Thymus (tissue), 14 donors: Measurements from ENCODE around the gene EXOSC10. TPM values are rescaled to one million over a fixed set of nuclear protein-coding genes. Genes with fewer than 3 reads are reported as not detected.

ENCODE experiments used
- DNase-seq, 9 donors: peaks; one replicate each; pipeline ENCODE4 v3.0.0-alpha.2; 2013; ENCODE audit warnings: low spot score in 9 of 9, low read depth in 6 of 9, missing footprints in 1 of 9
- H3K27ac ChIP-seq, 2 donors: one replicate each; pipeline ENCODE4 v1.5.1; 2013; ENCODE audit warnings: control low read depth in 1 of 2, low read depth in 1 of 2, low read length in 1 of 2, mild to moderate bottlenecking in 1 of 2, moderate library complexity in 1 of 2
- H3K27me3 ChIP-seq, 2 donors: one replicate each; pipeline ENCODE4 v1.5.1; 2013; ENCODE audit warnings: low read length in 1 of 2; ENCODE audit not compliant: control insufficient read depth in 2 of 2, insufficient read depth in 1 of 2
- H3K36me3 ChIP-seq, 2 donors: one replicate each; pipeline ENCODE4 v1.5.1; 2013; ENCODE audit warnings: low read length in 1 of 2, mild to moderate bottlenecking in 1 of 2, moderate library complexity in 1 of 2; ENCODE audit not compliant: control insufficient read depth in 2 of 2, insufficient read depth in 2 of 2
- H3K4me1 ChIP-seq, 2 donors: one replicate each; pipeline ENCODE4 v1.5.1; 2013; ENCODE audit warnings: low read length in 2 of 2; ENCODE audit not compliant: control insufficient read depth in 2 of 2, insufficient read depth in 2 of 2
- H3K4me3 ChIP-seq, 2 donors: one replicate each; pipeline ENCODE4 v1.5.1; 2013; ENCODE audit warnings: low read length in 2 of 2, control low read depth in 1 of 2, mild to moderate bottlenecking in 1 of 2
- H3K9me3 ChIP-seq, 2 donors: one replicate each; pipeline ENCODE4 v1.5.1; 2013; ENCODE audit warnings: low read length in 1 of 2, mild to moderate bottlenecking in 1 of 2; ENCODE audit not compliant: control insufficient read depth in 2 of 2, insufficient read depth in 1 of 2
- WGBS: extraction: QIAGEN DNeasy Blood & Tissue Kit; methylation state at CpG from one replicate; pipeline ENCODE4 v1.1.7; 2013; 5-methylcytosine and 5-hydroxymethylcytosine counted together
- long read RNA-seq, 10 donors: transcript quantifications; one replicate each; lab custom pipeline, GENCODE V29; 2026
- polyA plus RNA-seq: library from polyadenylated mRNA; stranded (reverse); fragments of 200-250 nt; gene quantifications from one replicate; pipeline ENCODE4 v1.2.3, GENCODE V29; 2013
- total RNA-seq: library from RNA; stranded (reverse); fragments of 120-200 nt; gene quantifications from one replicate; pipeline ENCODE4 v1.2.4, GENCODE V29; 2013
- donor health status: healthy.

The EXOSC10 gene
- total RNA-seq (44.9 TPM), polyA plus RNA-seq (52.2 TPM)
- long read RNA-seq, donor 1, partial matches to known transcripts, result 0 of 2 reads
- long read RNA-seq, donor 1, other reads (novel, unspliced or antisense), result 0 of 2 reads
- long read RNA-seq, donor 2, transcript EXOSC10-202 (25 exons, 2,808 nt), result major isoform, 11 of 61 reads
- long read RNA-seq, donor 2, partial matches to known transcripts, result 50 of 61 reads
- long read RNA-seq, donor 2, other reads (novel, unspliced or antisense), result 0 of 61 reads
- long read RNA-seq, donor 3, partial matches to known transcripts, result 31 of 36 reads
- long read RNA-seq, donor 3, other reads (novel, unspliced or antisense), result 0 of 36 reads
- long read RNA-seq, donor 4, partial matches to known transcripts, result 5 of 6 reads
- long read RNA-seq, donor 4, other reads (novel, unspliced or antisense), result 0 of 6 reads
- long read RNA-seq, donor 5, partial matches to known transcripts, result 35 of 37 reads
- long read RNA-seq, donor 5, other reads (novel, unspliced or antisense), result 0 of 37 reads
- long read RNA-seq, donor 6, transcript EXOSC10-202 (25 exons, 2,808 nt), result major isoform, 6 of 16 reads
- long read RNA-seq, donor 6, partial matches to known transcripts, result 10 of 16 reads
- long read RNA-seq, donor 6, other reads (novel, unspliced or antisense), result 0 of 16 reads
- long read RNA-seq, donor 7, partial matches to known transcripts, result 12 of 14 reads
- long read RNA-seq, donor 7, other reads (novel, unspliced or antisense), result 0 of 14 reads
- long read RNA-seq, donor 8, result 0 reads
- long read RNA-seq, donor 9, partial matches to known transcripts, result 5 of 5 reads
- long read RNA-seq, donor 9, other reads (novel, unspliced or antisense), result 0 of 5 reads
- long read RNA-seq, donor 10, partial matches to known transcripts, result 5 of 7 reads
- long read RNA-seq, donor 10, other reads (novel, unspliced or antisense), result 0 of 7 reads

DNA sequence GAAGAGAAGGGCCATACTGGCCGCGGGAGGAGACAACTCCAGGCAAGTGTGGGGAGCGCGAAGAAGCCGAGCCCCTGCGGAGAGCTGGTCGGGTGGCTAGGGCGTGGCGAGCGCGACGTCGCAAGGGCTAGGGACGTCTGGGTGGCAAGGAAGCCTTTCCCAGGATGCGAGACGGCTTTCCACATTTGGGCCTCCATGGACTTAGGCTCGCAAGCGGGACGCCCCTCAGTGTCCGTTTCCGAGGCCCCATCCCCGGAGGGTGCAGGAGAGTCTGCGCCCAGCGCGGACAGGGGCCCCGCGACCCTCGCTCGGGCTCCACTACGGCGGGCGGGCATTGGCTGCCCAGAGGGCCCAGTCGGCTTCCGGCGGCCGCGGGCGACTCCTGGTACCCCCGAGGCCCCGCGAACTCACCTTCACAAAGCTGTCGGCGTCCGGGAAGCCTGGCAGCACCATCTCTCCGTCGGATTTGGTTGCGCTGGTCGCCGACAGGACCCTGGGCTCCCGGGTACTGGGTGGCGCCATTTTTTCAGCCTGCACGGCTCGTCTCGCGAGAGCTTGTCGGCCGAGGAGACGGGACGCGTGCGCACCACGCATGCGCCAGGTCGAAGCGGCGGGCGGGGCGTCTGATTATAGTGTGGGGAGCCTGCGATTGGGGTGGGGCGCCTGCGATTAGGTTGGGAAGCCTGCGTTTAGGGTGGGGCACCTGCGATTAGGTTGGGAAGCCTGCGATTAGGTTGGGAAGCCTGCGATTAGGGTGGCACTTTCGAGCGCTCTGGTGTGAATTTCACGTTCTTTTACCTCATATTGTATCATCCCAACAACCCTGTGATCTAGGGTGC, at the start of gene EXOSC10:
Gene EXOSC10 (minus strand): TSS at position 560 of the 839 bp plus-strand sequence. CDS start 38 bp downstream, at position 522.
- peak; percentile 73 to 95 (median 91) for DNase-seq
- WGBS, result under 1% methylated on average over 78 of the region's 78 CpGs
- Histone ChIP-seq H3K9me3 (peaks cover 0 to 2% of the 10 kb centered on the region in 2 donors), H3K36me3 (peaks cover 18 to 21% of the 10 kb centered on the region in 2 donors), H3K4me3 (peak within 1 kb of the TSS; percentile 79 to 94), H3K4me1 (peaks cover 5 to 12% of the 10 kb centered on the region in 2 donors), H3K27ac (peak within 1 kb of the TSS; percentile 60 to 77), H3K27me3 (no peaks in the 10 kb centered on the region)

DNA sequence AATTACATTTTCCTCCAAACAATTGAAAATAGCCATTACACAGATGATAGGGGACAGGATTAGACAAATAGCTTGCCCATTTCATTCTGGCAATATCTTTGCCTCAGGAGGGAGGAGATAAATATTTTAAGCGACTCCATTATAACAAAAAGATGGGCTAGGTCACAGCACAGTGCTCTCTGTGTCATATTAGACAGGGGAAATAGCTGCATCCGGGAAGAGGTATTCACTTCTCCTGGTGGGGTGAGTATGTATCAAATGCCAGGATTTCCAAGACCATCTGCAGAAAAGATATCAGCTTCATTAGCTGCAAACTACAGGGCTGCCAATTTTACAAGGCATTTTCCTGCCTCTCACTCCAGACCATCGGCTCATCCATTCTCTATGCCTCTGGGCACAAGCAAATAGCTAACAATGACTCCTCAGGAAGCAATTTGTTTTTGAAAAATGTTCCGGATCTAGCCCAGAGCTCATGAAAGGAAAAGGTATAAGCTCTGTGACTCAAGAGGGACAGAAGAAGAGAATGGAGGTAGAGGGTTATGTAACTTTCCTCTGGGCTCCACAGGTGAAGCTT, 47.6 kb upstream of the EXOSC10 start:
- no peak for DNase-seq
- Histone ChIP-seq H3K36me3 (peaks cover 71% of the 10 kb centered on the region in 2 donors), H3K27me3 (no peaks in the 10 kb centered on the region), H3K9me3 (no peaks in the 10 kb centered on the region), H3K4me3 (no peak overlapping the region), H3K4me1 (no peaks in the 10 kb centered on the region), H3K27ac (no peak overlapping the region)
- WGBS, result 95% methylated on average over 4 of the region's 4 CpGs

DNA sequence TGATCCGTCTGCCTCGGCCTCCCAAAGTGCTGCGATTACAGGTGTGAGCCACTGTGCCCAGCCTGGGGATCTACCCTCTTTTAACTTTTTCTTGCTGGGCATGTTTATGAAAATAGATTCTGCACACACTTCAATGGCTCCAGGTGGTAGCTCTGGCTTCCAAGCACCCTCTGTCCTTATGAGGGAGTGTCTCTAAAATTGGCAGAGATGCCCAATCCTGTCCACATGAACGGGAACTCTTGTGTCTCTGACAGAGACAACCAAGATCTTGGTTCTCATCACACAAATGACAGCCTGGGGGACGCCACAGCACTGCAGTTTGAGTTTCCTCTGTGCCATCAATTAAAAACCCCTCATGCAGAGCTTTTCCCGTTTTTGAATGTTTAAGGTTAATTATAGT, 46.1 kb upstream of the EXOSC10 start:
- 94% methylated on average over 6 of the region's 6 CpGs for WGBS
- Histone ChIP-seq H3K4me3 (no peak overlapping the region), H3K36me3 (peaks cover 61 to 64% of the 10 kb centered on the region in 2 donors)

DNA sequence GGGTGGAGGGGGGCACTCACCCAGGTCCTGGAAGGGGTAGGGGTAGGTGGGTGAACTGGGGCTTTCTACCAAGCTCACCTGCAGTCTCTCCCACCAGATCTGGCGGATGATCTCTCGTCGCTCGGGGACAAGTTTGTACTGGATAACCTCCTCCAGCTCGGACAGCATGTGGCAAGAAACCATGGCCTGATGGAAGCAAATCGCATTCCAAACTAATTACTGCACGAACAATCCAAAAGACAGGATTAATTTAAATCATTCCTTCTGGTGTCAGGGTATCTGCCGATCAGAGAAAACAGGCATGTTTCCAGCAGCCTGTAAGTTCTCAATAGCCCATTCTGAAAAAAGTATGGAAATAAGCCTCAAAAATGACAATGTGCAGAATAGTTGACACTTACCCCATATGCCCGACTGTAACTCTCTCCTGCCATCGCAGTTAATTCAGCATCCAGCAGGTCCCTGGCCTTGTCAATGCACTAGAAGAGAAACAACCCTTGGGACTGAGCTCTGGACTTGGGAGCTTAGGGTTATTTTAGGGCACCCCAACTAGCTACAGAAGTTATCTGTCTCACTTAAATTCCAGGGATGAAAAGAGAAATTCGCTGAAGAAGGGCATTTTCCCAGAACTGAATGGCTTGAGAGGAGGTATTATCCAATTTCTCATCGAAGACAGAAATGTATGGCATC, 45.0 kb upstream of the EXOSC10 start:
- no peak overlapping the region for H3K4me3 ChIP-seq
- H3K27ac ChIP-seq, result no peak overlapping the region
- no peak for DNase-seq
- H3K27me3 ChIP-seq, result no peaks in the 10 kb centered on the region
- no peaks in the 10 kb centered on the region for H3K4me1 ChIP-seq
- H3K9me3 ChIP-seq, result no peaks in the 10 kb centered on the region
- 88% methylated on average over 12 of the region's 12 CpGs for WGBS
- peaks cover 51 to 64% of the 10 kb centered on the region in 2 donors for H3K36me3 ChIP-seq

More for the DNA sequence above, 46.1 kb upstream of the EXOSC10 start:
- Histone ChIP-seq H3K4me1 (no peaks in the 10 kb centered on the region), H3K9me3 (no peaks in the 10 kb centered on the region), H3K27ac (no peak overlapping the region), H3K27me3 (no peaks in the 10 kb centered on the region)
- DNase-seq, result no peak

DNA sequence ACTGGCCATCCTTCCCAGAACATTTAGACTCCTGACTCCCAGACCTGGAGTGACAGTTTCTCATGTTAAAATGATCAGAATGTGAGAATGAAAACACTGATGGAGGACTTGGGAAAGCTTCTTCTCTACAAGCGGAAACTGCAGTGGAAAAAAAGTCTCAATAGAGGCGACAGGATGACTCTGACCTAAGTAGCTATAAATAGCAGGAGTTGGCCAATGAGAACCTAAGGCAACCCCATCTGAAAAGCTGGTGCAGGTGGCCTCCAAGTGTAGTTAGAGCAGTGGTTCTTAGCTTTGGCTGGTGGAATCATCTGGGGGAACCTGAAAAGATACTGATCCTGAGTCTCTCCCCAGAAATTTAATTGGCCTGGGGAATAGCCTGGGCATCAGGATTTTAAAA, 44.2 kb upstream of the EXOSC10 start:
- DNase-seq, result peak in 2 of 9 donors; percentile 8 to 25
- H3K9me3 ChIP-seq, result no peaks in the 10 kb centered on the region
- H3K4me3 ChIP-seq, result no peak overlapping the region
- no peaks in the 10 kb centered on the region for H3K4me1 ChIP-seq
- H3K27ac ChIP-seq, result no peak overlapping the region
- 81% methylated on average over 2 of the region's 2 CpGs for WGBS
- peaks cover 50 to 61% of the 10 kb centered on the region in 2 donors for H3K36me3 ChIP-seq
- no peaks in the 10 kb centered on the region for H3K27me3 ChIP-seq

DNA sequence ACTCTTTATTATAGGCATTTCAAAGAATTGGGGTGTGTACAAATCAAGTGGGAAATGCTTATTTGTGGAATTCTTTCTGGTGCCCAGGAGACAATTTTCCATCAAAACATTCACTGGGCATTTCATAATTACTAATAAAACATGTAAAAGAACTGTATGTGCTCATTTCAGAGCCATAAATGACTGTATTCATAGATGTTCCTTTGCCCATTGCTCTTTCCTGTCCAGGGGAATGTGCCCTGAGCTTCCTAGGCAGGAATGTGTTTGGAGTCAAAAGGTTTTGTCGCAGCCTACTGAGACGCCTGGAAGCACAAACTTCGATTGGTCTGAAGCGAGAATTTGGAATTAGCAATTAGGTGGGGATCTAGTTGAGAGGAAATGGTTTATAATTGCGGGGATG, 43.7 kb upstream of the EXOSC10 start:
- no peaks in the 10 kb centered on the region for H3K27me3 ChIP-seq
- no peak for DNase-seq
- no peak overlapping the region for H3K4me3 ChIP-seq
- peaks cover 52 to 61% of the 10 kb centered on the region in 2 donors for H3K36me3 ChIP-seq
- WGBS, result over 99% methylated on average over 5 of the region's 5 CpGs
- no peak overlapping the region for H3K27ac ChIP-seq
- H3K9me3 ChIP-seq, result no peaks in the 10 kb centered on the region
- H3K4me1 ChIP-seq, result no peaks in the 10 kb centered on the region

DNA sequence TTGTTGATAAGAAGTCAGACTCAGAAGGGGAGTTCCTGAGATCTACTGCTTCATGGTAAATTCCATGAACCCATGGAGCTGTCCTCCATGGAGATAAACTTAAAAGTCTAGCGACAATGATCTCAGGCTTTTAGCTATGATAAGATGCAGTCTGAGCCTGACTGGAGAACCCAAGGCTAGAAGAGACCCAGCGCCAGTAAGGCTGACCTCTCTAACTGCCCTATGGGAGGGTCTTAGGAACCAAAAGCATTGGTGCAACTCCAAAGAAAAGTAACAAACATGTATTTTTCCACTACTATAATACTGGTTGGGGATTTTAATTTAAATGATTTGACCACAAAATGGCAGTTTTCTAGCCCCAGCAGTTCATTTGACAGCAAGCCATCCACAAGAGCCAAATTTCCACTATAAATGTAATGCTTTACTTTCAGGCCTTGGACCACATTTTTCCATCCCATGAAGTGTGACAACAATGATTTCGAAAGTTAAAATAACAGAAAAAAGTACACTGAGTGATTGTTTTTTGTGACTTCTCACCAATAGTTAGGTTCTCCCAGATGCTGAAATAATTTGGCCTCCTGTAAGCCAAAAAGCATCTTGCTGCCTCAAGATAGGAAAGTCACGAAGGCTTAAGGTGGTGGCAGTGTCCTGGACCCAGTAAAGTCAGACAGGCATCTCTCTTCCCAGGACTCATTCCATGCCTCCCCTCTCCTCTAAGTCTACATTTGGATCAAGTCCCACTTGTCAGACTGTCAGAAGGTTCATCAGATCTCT, 43.1 kb upstream of the EXOSC10 start:
- Histone ChIP-seq H3K9me3 (no peaks in the 10 kb centered on the region), H3K36me3 (peaks cover 54 to 65% of the 10 kb centered on the region in 2 donors), H3K4me1 (no peaks in the 10 kb centered on the region), H3K4me3 (no peak overlapping the region), H3K27ac (no peak overlapping the region), H3K27me3 (no peaks in the 10 kb centered on the region)
- 96% methylated on average over 4 of the region's 4 CpGs for WGBS
- DNase-seq, result no peak
